Esophagus squamous epithelium (tissue), 4 donors: Measurements from ENCODE around the gene MRPL44.

Experiments used
- POLR2A ChIP-seq, 4 donors: fragments of 450-650 bp; IDR thresholded peaks; one replicate each; pipeline ENCODE4 v1.6.1; 2017; ENCODE audit warnings: antibody characterized with exemption in 4 of 4, mild to moderate bottlenecking in 4 of 4, moderate library complexity in 3 of 4
- TF ChIP-seq, protein P1 (sequence below), 6 experiments: fragments of 450-650 bp in 4 of 6; fragments of 200-600 bp in 2 of 6; sonication (generic) in 2 of 6; IDR thresholded peaks; one replicate each; pipeline ENCODE4 v1.5.1; 2016 to 2019; ENCODE audit warnings: antibody characterized with exemption in 6 of 6, mild to moderate bottlenecking in 4 of 6, moderate library complexity in 4 of 6

DNA sequence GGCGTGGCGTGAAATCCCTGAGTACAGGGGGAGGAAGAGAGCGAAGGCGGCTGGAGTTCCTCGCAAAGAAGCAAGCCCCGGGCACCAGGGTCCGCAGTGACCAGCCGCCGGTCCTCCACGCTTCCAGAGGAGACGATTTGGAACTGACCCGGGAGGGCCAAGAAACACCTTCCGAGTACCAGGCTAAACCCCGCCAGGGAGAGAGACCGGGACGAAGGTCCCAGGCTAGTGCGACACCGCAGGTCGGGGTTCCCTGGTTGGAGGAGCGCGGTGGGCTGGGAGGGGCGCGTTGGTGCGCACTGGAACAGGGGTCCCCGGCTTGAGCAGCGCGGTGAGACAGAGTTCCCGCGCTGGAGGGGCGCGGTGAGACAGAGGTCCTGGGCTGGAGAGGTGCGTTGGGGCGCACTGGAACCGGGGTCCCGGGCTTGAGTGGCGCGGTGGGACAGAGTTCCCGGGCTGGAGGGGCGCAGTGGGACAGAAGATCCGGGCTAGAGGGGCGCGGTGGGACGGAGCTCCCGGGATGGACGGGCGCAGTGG, 13.0 kb upstream of the MRPL44 start:
- TF ChIP-seq, protein P1, sequence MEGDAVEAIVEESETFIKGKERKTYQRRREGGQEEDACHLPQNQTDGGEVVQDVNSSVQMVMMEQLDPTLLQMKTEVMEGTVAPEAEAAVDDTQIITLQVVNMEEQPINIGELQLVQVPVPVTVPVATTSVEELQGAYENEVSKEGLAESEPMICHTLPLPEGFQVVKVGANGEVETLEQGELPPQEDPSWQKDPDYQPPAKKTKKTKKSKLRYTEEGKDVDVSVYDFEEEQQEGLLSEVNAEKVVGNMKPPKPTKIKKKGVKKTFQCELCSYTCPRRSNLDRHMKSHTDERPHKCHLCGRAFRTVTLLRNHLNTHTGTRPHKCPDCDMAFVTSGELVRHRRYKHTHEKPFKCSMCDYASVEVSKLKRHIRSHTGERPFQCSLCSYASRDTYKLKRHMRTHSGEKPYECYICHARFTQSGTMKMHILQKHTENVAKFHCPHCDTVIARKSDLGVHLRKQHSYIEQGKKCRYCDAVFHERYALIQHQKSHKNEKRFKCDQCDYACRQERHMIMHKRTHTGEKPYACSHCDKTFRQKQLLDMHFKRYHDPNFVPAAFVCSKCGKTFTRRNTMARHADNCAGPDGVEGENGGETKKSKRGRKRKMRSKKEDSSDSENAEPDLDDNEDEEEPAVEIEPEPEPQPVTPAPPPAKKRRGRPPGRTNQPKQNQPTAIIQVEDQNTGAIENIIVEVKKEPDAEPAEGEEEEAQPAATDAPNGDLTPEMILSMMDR (IDR thresholded peaks at IDR 0.05) = no peak
- TF ChIP-seq POLR2A (IDR thresholded peaks at IDR 0.05) = no peak
